CD1c-positive myeloid dendritic cell (primary cell): Measurements from ENCODE around the gene COPS9.

Experiments used
- DNase-seq: peaks from one replicate; pipeline ENCODE4 v3.0.0-alpha.2; 2016; ENCODE audit errors: extremely low spot score

COPS9 gene

DNA sequence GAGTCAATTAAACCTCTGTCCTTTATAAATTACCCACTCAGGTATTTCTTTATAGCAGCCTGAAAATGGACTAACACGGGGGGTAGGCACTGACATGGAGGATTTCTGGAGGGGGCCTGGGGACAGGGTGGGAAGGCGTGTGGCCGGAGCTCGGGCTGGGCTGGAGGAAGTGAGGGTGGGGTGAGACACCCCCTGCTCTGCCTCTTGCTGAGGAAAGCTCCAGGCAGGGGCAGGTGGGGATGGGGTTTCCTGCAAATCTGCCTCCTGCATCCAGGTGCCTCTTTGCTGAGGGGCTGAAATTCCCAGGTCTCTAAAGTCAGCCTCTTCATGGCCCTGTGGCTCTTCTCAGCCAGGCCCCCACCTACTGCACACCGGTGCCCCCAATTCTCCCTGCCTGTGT lies 30.1 kb upstream of the COPS9 start:
- no peak for DNase-seq

DNA sequence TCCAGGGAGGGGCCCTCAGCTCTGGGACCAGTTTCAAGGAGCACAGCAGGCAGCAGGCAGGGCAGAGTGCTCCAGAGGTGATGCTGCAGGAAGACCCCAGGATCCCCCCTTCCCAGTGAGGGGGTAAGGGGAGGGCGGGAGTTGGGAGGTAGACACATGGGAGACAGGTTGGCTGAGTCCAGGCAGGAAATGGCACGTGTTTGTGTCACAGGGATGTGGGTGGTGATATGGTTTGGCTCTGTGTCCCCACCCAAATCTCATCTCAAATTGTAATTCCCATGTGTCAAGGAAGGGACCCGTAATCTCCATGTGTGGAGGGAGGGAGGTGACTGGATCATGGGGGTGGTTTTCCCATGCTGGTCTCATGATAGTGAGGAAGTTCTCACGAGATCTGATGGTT lies 29.6 kb upstream of the COPS9 start:
- DNase-seq: no peak

DNA sequence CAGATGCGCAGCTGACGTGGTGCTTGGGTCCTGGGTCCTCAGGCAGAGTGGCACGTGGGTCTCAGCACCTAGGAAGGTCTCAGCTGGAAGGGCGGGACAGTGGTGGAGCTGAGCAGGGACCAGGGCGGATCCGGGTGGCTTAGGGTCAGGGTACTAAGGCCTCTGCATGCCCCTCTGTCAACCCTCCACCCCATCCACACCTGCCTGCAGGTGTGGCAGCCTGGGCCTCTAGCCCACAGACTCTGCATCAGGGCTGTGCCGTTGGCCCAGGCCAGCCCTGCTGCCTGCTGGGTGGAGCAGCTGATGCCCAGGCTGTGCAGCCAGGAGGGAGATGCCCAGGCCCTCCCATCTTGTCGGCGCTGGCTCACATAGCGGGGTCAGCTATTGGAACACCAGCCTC lies 28.9 kb upstream of the COPS9 start:
- no peak for DNase-seq

DNA sequence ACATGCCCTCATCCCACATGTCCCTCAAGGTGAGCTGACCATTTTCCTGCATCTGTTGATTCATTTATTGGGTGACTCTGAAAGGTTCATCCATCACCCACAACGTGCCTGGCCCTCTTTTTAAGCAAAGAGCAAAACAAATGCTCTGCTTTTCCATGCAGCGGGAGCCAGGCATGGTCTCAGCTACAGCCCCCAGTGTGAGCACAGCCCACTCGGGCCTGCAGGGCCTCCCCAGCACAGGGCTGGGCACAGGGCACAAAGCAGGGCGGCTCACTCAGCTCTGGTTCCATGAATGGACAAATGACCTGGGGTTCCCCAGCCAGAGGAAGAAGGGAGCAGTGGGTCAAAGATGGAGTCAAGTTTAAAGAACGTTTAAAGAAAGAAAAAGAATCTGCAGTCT lies 28.5 kb upstream of the COPS9 start:
- DNase-seq: no peak

DNA sequence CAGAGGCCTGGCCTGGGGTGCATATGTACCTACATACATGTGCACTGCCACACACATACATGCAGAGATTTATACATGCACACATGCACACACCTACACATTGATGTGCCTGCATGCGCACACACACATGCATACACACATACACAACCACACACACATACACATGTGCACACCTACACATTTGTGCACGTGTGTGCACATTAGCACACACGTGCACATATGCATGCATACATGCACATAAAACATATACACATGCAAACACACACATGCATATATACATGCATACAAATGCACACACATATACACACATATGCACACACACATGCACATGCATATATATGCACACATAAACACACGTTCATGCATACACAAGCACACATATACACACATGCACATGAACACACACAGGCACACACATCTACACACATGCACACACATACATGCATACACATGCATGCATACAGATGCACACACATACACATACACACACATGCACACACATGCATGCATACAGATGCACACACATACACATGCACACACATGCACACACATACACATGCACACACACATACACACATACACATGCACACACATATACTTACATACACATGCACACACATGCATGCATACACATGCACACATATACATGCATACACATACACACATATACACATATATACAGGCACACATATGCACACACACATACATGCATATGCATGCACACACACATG lies 27.9 kb upstream of the COPS9 start:
- DNase-seq: no peak

DNA sequence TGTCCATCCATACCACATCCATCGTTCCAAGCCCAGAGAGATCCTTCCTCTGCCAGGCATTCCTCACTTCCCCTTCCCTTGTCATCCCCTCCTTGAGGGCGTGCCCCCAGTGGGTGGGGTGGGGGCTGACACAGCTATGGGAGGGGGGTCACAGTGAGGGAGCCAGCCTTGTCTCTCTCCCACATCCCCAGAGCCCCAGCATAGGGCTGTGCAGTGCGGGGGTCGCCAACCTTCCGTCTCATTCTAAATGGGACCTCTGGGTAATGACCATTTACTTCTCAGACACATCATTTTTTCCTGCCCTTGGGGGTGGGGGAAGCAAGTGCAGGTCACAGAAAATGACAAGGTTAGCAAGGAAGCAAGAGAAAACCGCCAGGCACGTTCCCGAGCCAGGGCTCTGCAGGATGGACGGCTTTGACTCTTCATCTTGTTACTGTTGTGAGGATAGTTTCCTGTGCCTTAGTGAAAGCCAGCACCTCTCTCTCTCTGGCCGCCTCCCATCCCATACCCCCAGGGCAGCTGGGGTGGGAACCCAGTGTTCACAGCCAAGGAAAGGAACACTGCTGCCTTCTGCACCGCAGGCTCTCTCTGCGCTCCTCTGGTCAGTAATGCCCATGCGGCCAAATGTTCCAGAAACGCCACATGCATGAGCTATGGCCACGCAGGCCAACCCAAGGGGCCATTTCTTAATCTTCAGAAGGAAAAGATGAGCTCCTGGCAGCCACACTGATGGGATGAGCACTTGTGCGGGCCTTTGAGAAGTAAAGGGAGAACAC lies 27.0 kb upstream of the COPS9 start:
- DNase-seq: no peak

DNA sequence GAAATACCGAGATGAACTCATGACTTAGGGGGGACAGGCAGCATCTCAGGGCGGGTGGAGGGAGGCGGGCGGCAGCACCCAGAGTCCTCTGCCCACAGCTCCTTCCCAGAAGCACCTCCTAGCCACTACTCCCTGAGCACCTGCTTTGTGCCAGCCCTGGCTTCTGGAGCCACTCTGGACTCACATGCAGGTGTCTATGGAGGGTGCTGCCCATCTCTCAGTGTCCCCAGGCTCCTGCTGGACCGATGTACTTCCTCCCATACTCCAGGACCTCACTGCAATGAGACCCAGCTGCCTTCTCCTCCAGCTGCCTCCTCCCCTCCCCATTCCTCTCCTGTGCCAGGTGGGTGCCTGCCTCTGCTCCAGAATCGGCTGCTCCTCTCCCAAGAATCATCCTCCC lies 26.4 kb upstream of the COPS9 start:
- DNase-seq: no peak

DNA sequence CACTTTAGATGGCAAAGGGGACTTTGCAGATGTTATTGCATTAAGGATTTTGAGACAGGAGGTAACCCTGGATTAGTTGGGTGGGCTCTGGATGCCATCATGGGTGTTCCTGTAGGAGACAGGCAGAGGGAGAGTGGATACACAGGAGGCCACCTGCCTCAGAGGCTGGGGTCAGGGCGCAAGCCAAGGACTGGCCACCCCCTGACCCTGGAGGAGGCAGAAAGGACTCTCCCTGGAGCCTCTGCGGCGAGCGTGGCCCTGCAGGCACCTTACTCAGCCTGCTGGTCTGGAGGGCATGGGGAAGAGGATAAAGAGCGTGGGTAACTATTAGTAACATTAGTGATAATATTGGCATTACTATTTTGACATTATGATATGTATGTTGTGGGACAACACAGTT lies 25.9 kb upstream of the COPS9 start:
- no peak for DNase-seq

DNA sequence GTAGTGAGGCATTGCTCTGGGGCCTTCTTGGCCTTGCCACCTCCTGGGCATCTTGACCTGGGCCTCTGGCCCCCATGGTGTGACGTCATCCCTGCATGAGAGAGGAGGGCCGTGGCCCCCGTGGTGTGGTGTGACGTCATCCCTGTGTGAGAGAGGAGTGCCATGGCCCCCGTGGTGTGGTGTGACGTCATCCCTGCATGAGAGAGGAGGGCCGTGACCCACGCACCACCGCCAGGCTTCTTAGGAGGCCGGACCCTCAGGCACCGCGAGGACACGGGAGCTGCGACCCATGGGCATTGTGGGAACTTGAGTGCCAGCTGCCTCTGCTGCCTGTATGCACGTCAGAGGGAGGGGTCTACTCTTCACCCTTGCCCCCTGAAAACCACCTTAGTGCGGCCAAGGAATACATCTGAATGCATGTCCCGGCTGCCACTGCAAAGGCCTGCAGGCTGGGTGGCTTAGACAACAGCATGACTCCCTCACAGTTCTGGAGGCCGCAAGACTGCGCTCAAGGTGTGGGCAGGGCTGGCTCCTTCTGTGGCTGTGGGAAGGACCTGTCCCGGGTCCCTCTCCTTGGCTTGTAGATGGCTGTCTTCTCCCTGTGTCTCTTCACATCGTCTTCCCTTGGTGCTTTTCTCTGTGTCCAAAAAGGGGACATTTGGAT lies 25.1 kb upstream of the COPS9 start:
- no peak for DNase-seq

DNA sequence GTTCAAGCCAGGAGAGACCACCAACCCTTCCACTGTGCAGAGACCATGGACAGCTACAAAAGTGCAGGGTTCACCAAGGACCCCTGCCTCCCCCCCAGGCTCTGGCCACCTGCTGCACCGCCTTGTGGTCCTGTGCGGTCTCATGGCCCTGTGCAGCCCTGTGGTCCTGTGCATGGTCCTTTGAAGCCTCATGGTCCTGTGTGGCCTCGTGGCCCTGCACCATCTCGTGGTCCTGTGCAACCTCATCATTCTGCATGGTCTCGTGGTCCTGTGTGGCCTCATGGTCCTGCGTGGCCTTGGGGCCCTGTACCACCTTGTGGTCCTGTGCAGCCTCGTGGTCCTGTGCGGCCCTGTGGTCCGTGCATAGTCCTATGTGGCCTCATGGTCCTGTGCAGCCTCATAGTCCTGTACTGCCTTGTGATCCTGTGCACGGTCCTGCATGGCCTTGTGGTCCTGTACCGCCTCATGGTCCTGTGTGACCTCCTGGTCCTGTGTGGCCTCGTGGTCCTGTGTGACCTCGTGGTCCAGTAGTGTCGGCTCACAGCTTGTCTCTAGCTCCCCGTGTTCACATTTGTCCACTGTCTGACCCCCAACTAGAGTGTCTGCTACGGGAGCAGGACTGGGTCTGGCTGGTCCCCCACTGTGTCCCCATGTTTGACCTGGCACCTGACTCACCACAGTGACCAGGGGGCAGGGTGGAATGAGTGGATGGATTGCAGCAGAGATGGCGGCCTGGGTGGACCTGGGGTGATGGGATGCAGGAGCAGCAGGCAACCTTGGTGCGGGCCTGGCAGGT lies 24.4 kb upstream of the COPS9 start:
- no peak for DNase-seq

DNA sequence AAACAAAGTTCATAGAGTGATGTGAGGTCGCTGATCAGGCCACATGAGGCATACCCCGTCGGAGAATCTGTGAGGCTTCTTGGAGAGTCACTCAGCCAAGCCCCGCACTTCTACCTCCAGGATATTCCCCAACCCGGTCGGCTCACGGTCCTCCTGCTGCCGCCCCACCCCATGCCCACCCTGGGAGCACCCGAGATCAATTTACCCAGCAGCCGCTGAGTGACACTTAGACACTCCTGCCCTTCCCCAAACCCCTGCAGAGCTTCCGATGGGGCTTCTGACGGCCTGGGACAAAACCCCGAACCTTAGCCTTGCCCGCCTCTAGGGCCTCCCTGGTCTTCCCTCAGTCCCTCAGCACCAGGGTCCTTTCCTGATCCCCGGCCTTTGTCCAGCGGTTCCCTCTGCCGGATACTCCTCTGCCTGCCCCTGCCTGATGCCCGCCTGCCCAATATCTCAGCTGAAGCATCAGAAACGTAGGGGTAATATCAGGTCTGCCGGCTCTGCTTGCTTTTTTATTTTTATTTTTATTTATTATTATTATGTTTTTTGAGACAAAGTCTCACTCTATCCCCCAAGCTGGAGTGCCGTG lies 23.2 kb upstream of the COPS9 start:
- DNase-seq: no peak

DNA sequence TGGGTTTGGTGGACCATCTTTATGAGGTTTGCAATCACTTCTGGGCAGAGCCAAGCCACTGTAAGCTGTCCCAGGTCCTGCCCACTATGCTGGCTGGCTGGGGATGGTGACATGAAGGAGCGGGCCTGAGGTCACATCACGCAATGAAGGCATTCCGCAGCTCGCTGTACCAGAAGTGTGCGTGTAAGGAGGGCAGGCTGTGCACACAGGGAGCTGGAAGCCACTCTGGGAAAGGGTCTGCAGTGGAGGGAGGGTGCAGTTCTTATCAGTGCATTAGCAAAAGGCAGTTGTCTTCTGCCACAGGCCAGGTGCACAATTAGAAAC lies 21.0 kb upstream of the COPS9 start:
- DNase-seq: no peak

DNA sequence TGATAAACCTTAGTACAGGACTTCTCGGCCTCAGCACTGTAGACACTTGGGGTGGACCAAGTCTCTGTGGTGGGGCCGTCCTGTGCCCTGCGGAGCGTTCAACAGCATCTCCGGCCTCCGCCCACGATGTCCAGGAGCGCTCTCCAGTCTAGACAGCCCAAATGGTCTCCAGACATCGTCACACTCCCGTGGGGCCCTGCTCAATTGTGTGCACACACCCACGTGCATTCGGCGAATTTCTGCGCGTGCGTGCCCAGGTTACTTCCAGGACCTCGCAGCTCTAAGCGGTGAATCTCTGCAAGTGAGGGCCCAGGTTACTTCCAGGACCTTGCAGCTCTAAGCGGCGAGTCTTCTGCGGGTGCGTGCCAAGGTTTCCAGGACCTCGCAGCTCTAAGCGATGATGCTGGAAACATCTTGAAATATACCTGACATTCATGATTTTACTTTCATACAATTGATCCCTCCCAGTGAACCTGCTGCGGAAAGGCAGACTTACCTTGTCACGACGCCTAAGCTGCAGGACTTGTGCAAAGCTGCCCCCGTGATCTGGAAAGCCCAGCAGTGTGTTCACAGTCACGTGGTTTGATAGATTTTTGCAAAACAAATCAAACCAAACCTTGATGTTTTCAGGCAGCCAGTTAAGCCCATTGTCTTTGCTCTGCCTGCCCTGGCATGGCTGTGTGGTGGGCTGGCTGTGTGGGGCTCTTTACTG lies 20.5 kb upstream of the COPS9 start:
- DNase-seq: no peak

DNA sequence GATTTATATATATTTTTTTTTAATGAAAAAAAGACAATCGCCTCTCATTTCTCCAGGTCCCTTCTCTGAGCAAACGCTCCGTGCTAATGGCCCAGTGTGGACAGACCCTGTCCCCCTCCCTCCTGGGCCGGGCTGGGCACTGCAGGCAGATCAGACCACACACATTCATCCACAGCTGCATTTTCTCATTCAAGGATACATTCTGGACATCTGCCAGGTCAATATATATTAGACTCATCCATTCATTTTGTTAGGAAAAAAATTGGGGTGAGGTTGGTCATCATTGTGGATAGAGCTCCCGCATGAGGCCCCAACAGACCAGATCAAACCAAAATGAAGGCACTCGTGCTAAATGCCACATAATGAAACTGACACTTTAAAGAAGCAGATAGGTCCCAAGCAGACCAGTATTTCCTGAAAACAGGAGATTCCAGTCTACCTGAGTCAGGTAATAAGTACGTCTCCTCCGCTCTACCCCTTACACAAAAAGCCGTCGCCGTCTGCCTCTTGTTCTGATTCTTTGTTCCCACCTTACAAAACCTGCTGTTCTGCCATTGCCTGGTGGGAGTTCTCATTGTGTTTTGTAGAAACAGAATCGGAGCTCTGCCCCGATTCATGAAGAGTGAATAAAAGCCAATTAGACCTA lies 19.8 kb upstream of the COPS9 start:
- DNase-seq: no peak

DNA sequence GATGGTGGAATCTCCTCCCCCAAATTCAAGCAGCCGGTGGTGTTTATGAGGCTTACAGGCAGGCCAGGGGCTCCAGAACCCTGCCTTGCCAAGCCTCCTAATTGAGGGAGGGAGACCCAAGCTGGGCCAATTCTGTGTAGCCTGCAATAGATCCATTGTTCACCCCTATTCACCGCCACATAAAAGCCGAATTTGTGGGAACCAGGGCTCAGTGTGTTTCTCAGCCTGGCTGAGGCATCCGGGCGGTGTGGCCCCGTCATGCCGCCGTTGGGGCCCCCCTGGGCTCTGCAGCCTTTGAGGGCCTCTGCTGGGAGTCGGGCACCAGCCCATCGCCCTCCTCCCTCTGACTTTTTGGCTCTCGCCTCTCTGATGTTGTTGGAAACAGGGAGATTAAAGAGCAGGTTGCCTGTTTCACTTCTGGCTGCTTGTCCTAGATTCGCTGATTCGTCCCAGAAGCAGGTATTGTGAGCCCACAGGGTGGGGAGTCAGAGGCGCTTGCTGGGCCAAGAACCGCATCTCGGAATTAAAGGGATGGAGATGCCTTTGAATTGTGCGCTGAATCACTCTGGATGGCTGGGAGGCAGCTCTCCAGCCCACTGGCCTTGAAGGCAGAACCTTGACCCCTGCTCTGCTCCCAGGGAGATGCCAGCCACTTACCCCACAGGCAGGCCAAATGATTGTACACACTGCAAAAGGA lies 19.1 kb upstream of the COPS9 start:
- DNase-seq: no peak

DNA sequence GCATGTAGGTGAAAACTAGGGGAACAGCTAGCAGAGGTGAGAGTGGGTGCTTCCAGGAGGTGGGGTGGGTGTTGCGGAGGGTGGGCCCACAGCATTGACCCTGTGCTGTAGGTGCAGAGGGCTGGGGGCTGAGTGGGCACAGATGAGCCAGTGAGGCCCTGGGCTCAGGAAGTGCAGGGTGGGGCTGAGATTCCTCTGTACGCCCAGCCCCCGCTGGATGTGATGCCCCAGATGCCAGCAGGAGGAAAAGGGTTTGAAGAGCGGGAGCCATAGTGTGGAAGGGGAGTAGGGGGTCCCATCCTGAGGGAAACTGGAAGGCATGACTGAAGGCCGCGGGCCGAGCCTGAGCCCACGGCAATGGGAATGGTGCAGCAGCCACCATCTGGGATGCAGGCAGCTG lies 18.5 kb upstream of the COPS9 start:
- no peak for DNase-seq

DNA sequence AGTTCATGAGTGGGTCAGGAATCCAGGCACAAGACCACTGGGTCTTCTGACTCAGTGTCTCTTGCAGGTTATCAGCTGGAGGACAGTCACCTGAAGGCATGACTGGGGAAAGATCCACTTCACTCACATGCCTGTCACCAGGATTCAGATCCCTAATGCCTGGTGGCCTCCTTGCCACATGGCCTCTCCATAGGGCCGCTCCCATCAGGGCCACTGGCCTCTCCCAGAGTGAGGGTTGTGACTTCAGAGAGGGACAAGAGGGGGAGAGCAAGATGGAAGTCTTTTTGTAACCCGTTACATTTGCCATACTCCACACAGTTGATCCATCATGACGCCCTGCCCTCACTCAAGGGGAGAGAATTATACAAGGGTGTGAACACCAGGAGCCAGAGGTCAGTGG lies 17.3 kb upstream of the COPS9 start:
- DNase-seq: no peak

DNA sequence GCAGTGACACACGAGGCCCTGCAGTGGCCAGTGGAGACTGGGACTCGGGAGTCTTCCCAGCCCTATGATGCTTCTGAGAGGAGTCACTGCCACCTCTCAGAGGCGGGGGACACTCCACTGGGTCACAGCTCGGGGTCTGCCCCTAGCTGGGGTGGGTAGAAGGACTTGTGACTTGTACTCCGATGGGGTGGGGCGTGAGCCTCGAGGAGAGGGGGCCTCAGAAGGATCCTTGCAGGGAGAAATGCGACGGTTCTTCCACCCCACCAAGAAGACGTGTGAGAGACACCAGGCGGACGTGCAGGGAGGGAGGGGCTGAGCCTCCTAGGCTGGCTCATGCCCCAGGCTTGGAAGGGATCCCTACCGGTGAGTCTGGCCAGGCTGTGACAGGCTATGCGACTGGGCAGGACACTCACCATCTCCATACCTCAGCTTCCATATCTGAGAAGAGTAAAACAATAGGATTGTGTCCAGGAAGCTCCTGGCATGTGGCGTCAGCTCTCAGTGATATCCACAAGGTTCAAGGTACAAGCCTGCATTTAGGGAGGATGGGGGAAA lies 15.4 kb upstream of the COPS9 start:
- no peak for DNase-seq

DNA sequence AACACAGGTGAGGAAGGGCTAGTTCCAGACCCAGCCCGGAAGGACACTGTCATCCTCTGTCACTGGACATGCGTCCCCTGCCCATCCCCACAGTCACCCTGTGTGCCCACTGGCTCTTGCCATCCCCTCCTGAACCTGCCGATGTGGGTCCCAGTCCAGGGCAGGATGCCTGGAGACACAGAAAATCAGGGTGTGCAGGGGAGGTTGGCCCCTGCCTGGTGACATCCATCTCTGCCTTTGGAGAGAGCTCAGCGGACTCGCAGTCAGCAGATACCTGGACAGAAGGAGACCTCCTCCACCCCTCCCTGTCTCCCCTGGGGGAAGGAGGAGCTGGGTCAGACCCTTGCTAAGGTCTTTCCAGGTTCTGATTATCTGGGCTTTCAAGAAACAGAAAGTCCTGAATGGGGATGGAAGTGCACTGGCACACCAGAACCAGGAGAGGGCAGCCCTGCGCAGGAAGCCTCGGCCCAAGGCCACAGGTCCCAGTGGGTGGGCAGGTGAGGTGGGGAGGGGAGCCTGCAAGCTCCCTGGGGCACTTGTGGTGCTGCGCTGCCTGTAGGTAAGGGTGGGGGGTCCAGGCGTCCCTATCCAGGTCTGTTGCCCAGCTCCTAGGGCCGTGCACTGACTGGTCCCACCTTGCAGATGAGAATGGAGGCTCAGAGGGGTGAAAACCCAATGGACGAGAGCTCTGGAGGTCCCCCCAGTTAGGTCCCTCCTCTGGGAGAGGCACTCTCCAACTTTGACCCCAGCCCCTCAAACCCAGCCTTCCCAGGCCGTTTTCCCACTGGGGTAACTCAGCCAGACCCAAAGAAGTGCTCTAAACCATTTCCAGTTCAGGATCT lies 14.1 kb upstream of the COPS9 start:
- DNase-seq: peak; percentile 26
